Endothelial cell of umbilical vein (primary cell): ENCODE data around the gene GPD2. TPM values are rescaled to one million over a fixed set of nuclear protein-coding genes. Genes with fewer than 3 reads are reported as not detected.

Source experiments
- BruUV-seq: library from RNA; stranded (reverse); fragments of 400-500 nt; replicated peaks from 2 replicates; lab custom pipeline; 2021; lab: Mats Ljungman, UMichigan
- CTCF ChIA-PET: fragments of 300-600, 350-600 bp; sonication (Branson Sonifier 250); formaldehyde crosslinking; loops from one replicate; lab custom pipeline; 2021; ENCODE audit warnings: antibody characterized with exemption, inconsistent platforms; lab: Charles Lee
- POLR2A ChIA-PET: fragments of 300-600, 350-600 bp; sonication (Branson Sonifier 250); formaldehyde crosslinking; loops from one replicate; lab custom pipeline; 2021; ENCODE audit warnings: antibody characterized with exemption, inconsistent platforms; lab: Charles Lee
- DNase-seq: peaks from one replicate; pipeline ENCODE4 v3.0.0-alpha.2; 2011; ENCODE audit warnings: low read depth, low spot score
- FAIRE-seq: peaks from 2 replicates; lab custom pipeline; 2011; peaks lifted over from hg19 to GRCh38; lab: Jason Lieb, UNC
- H2AFZ ChIP-seq: 2 replicates; pipeline ENCODE4 v1.6.0; 2012; ENCODE audit warnings: low read depth, low read length, control low read depth, inconsistent platforms
- H3K27ac ChIP-seq: 2 replicates; pipeline ENCODE4 v1.5.1; 2011; ENCODE audit warnings: low read depth, mild to moderate bottlenecking, control low read depth, low read length, moderate library complexity; ENCODE audit not compliant: insufficient read depth
- H3K27me3 ChIP-seq, 2 experiments: 2 replicates each; pipeline versions ENCODE4 v1.6.0 to v1.6.1; 2011; ENCODE audit warnings: low read length in 2 of 2, mixed read lengths in 1 of 2; ENCODE audit not compliant: control insufficient read depth in 2 of 2, insufficient read depth in 2 of 2
- H3K36me3 ChIP-seq, 2 experiments: 2 replicates in 1 of 2; 3 replicates in 1 of 2; pipeline ENCODE4 v1.5.1; 2011; ENCODE audit warnings: low read length in 2 of 2, mild to moderate bottlenecking in 1 of 2, moderate library complexity in 1 of 2; ENCODE audit not compliant: control insufficient read depth in 2 of 2, insufficient read depth in 2 of 2; ENCODE audit errors: extremely low read depth in 1 of 2
- H3K4me1 ChIP-seq: 3 replicates; pipeline ENCODE4 v1.5.1; 2011; ENCODE audit warnings: mild to moderate bottlenecking, low read length; ENCODE audit not compliant: control insufficient read depth, insufficient read depth; ENCODE audit errors: extremely low read depth
- H3K4me2 ChIP-seq: 2 replicates; pipeline ENCODE4 v1.6.1; 2011; ENCODE audit warnings: low read length, control low read depth, mixed read lengths; ENCODE audit not compliant: insufficient read depth
- H3K4me3 ChIP-seq, 3 experiments: fragments of 200-600 bp in 1 of 3; sonication (generic), shearing (Covaris generic) in 1 of 3; replicated peaks in 1 of 3; 2 replicates each; pipeline ENCODE4 v1.5.1; 2011 to 2016; ENCODE audit warnings: control low read depth in 3 of 3, low read length in 3 of 3, mild to moderate bottlenecking in 2 of 3, inconsistent platforms in 1 of 3, low read depth in 1 of 3, moderate library complexity in 1 of 3; ENCODE audit not compliant: insufficient read depth in 1 of 3
- H3K79me2 ChIP-seq: 2 replicates; pipeline ENCODE4 v1.6.0; 2012; ENCODE audit warnings: low read length, inconsistent platforms; ENCODE audit not compliant: control insufficient read depth, insufficient read depth
- H3K9ac ChIP-seq: replicated peaks from 2 replicates; pipeline ENCODE3; 2011; ENCODE audit warnings: low read length, control low read depth; ENCODE audit not compliant: insufficient read depth; ENCODE audit errors: extremely low read depth
- H3K9me1 ChIP-seq: replicated peaks from 3 replicates; pipeline ENCODE4 v1.6.0; 2011; ENCODE audit warnings: mild to moderate bottlenecking, low read length; ENCODE audit not compliant: control insufficient read depth, insufficient read depth; ENCODE audit errors: extremely low read depth
- H3K9me3 ChIP-seq: replicated peaks from 2 replicates; pipeline ENCODE4 v1.5.1; 2012; ENCODE audit warnings: low read length, inconsistent platforms; ENCODE audit not compliant: control insufficient read depth, insufficient read depth
- H4K20me1 ChIP-seq: replicated peaks from 2 replicates; pipeline ENCODE3; 2011; ENCODE audit warnings: mild to moderate bottlenecking, low read length; ENCODE audit not compliant: control insufficient read depth, insufficient read depth; ENCODE audit errors: extremely low read depth
- CTCF ChIP-seq, 2 donors: IDR thresholded peaks; 1 replicate in 1 of 2; 2 replicates in 1 of 2; pipeline ENCODE4 v1.5.1; 2011; ENCODE audit warnings: low read length in 2 of 2, mild to moderate bottlenecking in 2 of 2, moderate library complexity in 2 of 2, control low read depth in 1 of 2, inconsistent platforms in 1 of 2, low read depth in 1 of 2; ENCODE audit not compliant: insufficient read depth in 1 of 2; ENCODE audit errors: extremely low read depth in 1 of 2
- EZH2 ChIP-seq: IDR thresholded peaks from 2 replicates; pipeline ENCODE4 v1.6.1; 2012; ENCODE audit warnings: borderline replicate concordance, low read depth, mild to moderate bottlenecking, moderate library complexity, low read length, inconsistent platforms; ENCODE audit not compliant: severe bottlenecking
- FOS ChIP-seq: IDR thresholded peaks from 2 replicates; pipeline ENCODE4 v1.6.1; 2011; ENCODE audit warnings: mild to moderate bottlenecking, low read length, moderate library complexity, borderline replicate concordance; ENCODE audit not compliant: insufficient read depth
- GATA2 ChIP-seq: IDR thresholded peaks from 2 replicates; pipeline ENCODE4 v1.7.0; 2011; ENCODE audit warnings: low read depth, mild to moderate bottlenecking, moderate library complexity, mixed read lengths, low read length; ENCODE audit not compliant: insufficient read length, insufficient read depth
- JUN ChIP-seq: IDR thresholded peaks from 2 replicates; pipeline ENCODE4 v1.6.1; 2011; ENCODE audit warnings: borderline replicate concordance, low read depth; ENCODE audit not compliant: insufficient read length, insufficient read depth
- MYC ChIP-seq: IDR thresholded peaks from one replicate; pipeline ENCODE4 v1.6.1; 2011; ENCODE audit warnings: mild to moderate bottlenecking, low read depth, low read length
- POLR2A ChIP-seq: IDR thresholded peaks from 2 replicates; pipeline ENCODE4 v1.6.1; 2012; ENCODE audit warnings: low read depth, mild to moderate bottlenecking, control low read depth, low read length
- POLR2AphosphoS5 ChIP-seq: IDR thresholded peaks from 2 replicates; pipeline ENCODE4 v1.6.1; 2012; ENCODE audit warnings: low read depth, mild to moderate bottlenecking, control low read depth, low read length, moderate library complexity; ENCODE audit not compliant: insufficient read depth
- dilution Hi-C: fragments of 300-500 bp; cut with MboI; formaldehyde crosslinking; loops from one replicate; pipeline ENCODE4 v1.15.0; 2019; ENCODE audit warnings: low sequenced_read_pairs; ENCODE audit not compliant: extremely low pct_ligation_motif_present
- intact Hi-C: fragments of 100-400 bp; cut with micrococcal nuclease; formaldehyde crosslinking; loops from one replicate; pipeline ENCODE4 v1.10.0; 2022
- polyA plus RNA-seq, 4 experiments: library from polyadenylated mRNA; depleted of rRNA in 3 of 4; stranded (reverse) in 3 of 4; unstranded in 1 of 4; fragments of >200 nt; gene quantifications; 2 replicates each; pipeline versions ENCODE4 v1.2.1 to v1.2.3, GENCODE V29; 2011 to 2012; ENCODE audit warnings: missing spikeins in 1 of 4
- total RNA-seq: library from RNA; stranded (reverse); gene quantifications from 2 replicates; pipeline ENCODE4 v1.2.3, GENCODE V29; 2021
- TF ChIP-seq, protein P1 (sequence below): IDR thresholded peaks from 2 replicates; pipeline ENCODE4 v1.6.1; 2011; ENCODE audit not compliant: insufficient read depth, insufficient read length

GPD2 gene
- total and polyA plus RNA-seq, 2 donors (not counting 3 experiments of a cell fraction or from before 2014, with no cell fraction given) = 6.6 to 37.0 TPM

GRCh38 chr2:156421851-156422250, 14.3 kb upstream of the GPD2 start:
- Histone ChIP-seq H3K4me2 (no peak overlapping the region), H3K36me3 (no peaks in the 10 kb centered on the region), H3K4me1 (no peaks in the 10 kb centered on the region), H3K79me2 (no peaks in the 10 kb centered on the region), H3K27ac (no peak overlapping the region), H2AFZ (no peak overlapping the region), H3K9me3 (no peaks in the 10 kb centered on the region), H3K9ac (no peak overlapping the region), H3K4me3 (no peak overlapping the region), H3K27me3 (peaks cover 7 to 13% of the 10 kb centered on the region in 2 experiments), H3K9me1 (no peaks in the 10 kb centered on the region), H4K20me1 (no peaks in the 10 kb centered on the region)
- ChIA-PET CTCF (interaction anchor here (0.8 kb wide), 1 partner anchor 86 kb away, joined by 3 read pairs; no protein-coding TSS in a partner anchor), POLR2A (no interaction called here)
- no TSS peak for BruUV-seq
- FAIRE-seq (no peak), DNase-seq (no peak)
- dilution Hi-C loops (no loop called here), intact Hi-C loops (no loop called here)
- TF ChIP-seq GATA2 (no peak), POLR2A (no peak)

DNA sequence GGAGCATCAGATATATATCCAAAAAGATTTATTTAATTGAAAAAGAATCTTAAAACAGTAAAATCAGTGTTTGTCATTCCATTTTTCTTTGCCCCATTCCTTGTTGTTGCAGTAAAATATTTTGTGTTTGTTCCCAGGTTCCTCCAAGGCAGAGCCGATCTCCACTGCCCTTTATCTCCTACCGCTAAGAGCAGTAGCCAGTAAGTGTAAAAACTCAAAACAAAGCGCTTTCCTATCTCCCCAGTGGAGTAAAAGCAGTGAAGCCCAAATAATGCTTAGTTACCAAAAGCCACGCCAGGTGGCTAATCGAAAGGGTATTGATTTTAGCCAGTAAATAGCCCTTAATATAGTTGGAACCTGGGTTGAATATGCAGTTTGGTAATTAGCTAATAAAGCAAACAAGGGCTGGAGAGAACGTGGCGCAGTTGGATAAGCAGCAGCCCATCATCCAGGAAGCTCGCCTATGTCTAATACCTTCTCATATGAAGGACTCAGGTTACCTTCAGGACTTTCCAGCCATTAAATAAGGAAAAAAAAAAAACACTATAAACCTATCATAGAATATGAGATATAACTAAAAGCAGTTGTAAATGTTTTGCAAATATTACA, 12.4 kb upstream of the GPD2 start:
- Histone ChIP-seq H3K4me1 (no peaks in the 10 kb centered on the region), H4K20me1 (no peaks in the 10 kb centered on the region), H3K4me3 (no peak overlapping the region), H3K79me2 (no peaks in the 10 kb centered on the region), H3K27me3 (peaks cover 7 to 13% of the 10 kb centered on the region in 2 experiments), H3K4me2 (no peak overlapping the region), H3K27ac (no peak overlapping the region), H2AFZ (no peak overlapping the region), H3K9me1 (no peaks in the 10 kb centered on the region), H3K36me3 (no peaks in the 10 kb centered on the region), H3K9ac (no peak overlapping the region), H3K9me3 (no peaks in the 10 kb centered on the region)
- dilution Hi-C loops (no loop called here), intact Hi-C loops (no loop called here)
- no peak for TF ChIP-seq JUN
- TF ChIP-seq GATA2 = no peak
- no peak for TF ChIP-seq EZH2
- TF ChIP-seq CTCF (IDR thresholded peaks at IDR 0.05; ENCODE audit: extremely low read depth in 1 of 2, insufficient read depth in 1 of 2, low read depth in 1 of 2, low read length in 2 of 2) = no peak
- TF ChIP-seq, protein P1, sequence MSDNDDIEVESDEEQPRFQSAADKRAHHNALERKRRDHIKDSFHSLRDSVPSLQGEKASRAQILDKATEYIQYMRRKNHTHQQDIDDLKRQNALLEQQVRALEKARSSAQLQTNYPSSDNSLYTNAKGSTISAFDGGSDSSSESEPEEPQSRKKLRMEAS = no peak
- TF ChIP-seq MYC = no peak
- TF ChIP-seq POLR2AphosphoS5 = no peak
- no peak for TF ChIP-seq FOS
- no peak for TF ChIP-seq POLR2A
- FAIRE-seq (no peak), DNase-seq (no peak)
- ChIA-PET POLR2A (no interaction called here), CTCF (interaction anchor here (1.2 kb wide), 1 partner anchor 18 kb away, joined by 7 read pairs; no protein-coding TSS in a partner anchor)
- no TSS peak for BruUV-seq
